ENCODE results near the gene ZG16. TPM values are rescaled to one million over a fixed set of nuclear protein-coding genes. Genes with fewer than 3 reads are reported as not detected.
A peak's percentile ranks its signal among the peaks of the same experiment; 100 is the strongest.

The ZG16 gene
- polyA plus RNA-seq, 1 donor (not counting 4 experiments of a cell fraction or from before 2014, with no cell fraction given), result not detected

GRCh38 chr16:29805232-29806098 is 27.4 kb downstream of the ZG16 start:
- dilution Hi-C loops (cut with MboI; ENCODE audit: extremely low pct_ligation_motif_present, low sequenced_read_pairs), result no loop called here
- H3K4me2 ChIP-seq (ENCODE audit: control insufficient read depth, extremely low read depth, insufficient read depth, low read depth, low read length), result peak overlapping the region; percentile 92
- no peak for FAIRE-seq

GRCh38 chr16:29806099-29806579 is 28.1 kb downstream of the ZG16 start, which contains the start of gene MAZ:
Gene MAZ (plus strand): TSS chr16:29806529. CDS start chr16:29806702, 173 bp downstream.
- H3K36me3 ChIP-seq (ENCODE audit: control insufficient read depth in 2 of 2, extremely low read depth in 1 of 2, insufficient read depth in 2 of 2, low read length in 2 of 2), result peaks cover 9 to 13% of the 10 kb centered on the region in 2 experiments
- H2AFZ ChIP-seq (ENCODE audit: control insufficient read depth, low read length), result peak within 1 kb of the TSS; percentile 63
- FAIRE-seq, result no peak
- TF ChIP-seq CTCF (optimal IDR thresholded peaks at IDR 0.05 in 1 of 3, IDR thresholded peaks at IDR 0.05 in 1 of 3, conservative IDR thresholded peaks at IDR 0.05 in 1 of 3; ENCODE audit: extremely low read depth in 1 of 3, insufficient read depth in 2 of 3, low read length in 3 of 3) (no peak), EZH2 (IDR thresholded peaks at IDR 0.05; ENCODE audit: low read length) (no peak)
- no peak for DNase-seq (ENCODE audit: low read depth, low spot score)
- H3K9me3 ChIP-seq (ENCODE audit: control insufficient read depth, low read depth, low read length), result no peaks in the 10 kb centered on the region
- peaks cover 31% of the 10 kb centered on the region for H3K4me1 ChIP-seq (ENCODE audit: control insufficient read depth, extremely low read depth, insufficient read depth, low read length)
- H3K27me3 ChIP-seq (ENCODE audit: control insufficient read depth, extremely low read depth, insufficient read depth, low read length), result no peaks in the 10 kb centered on the region
- peak within 1 kb of the TSS; percentile 94 for H3K4me2 ChIP-seq (ENCODE audit: control insufficient read depth, extremely low read depth, insufficient read depth, low read depth, low read length)
- dilution Hi-C loops (cut with MboI; ENCODE audit: extremely low pct_ligation_motif_present, low sequenced_read_pairs), result no loop called here
- peak within 1 kb of the TSS; percentile 56 to 83 (median 77) for H3K4me3 ChIP-seq (ENCODE audit: control insufficient read depth in 2 of 3, extremely low read depth in 1 of 3, insufficient read depth in 2 of 3, low read depth in 1 of 3, low read length in 3 of 3)
- peak within 1 kb of the TSS; percentile 85 for H3K27ac ChIP-seq (ENCODE audit: control insufficient read depth, insufficient read depth, low read length)
- peak within 1 kb of the TSS; percentile 78 for H3K9ac ChIP-seq (ENCODE audit: control insufficient read depth, extremely low read depth, insufficient read depth, low read length)
- peaks cover 22% of the 10 kb centered on the region for H3K79me2 ChIP-seq (ENCODE audit: control insufficient read depth, insufficient read depth, low read length)
- no peaks in the 10 kb centered on the region for H4K20me1 ChIP-seq (ENCODE audit: control insufficient read depth, extremely low read depth, insufficient read depth, low read length)
- H3K9me1 ChIP-seq (ENCODE audit: control insufficient read depth, extremely low read depth, insufficient read depth, low read length), result peaks cover 2% of the 10 kb centered on the region

More at GRCh38 chr16:29805232-29806098, 27.4 kb downstream of the ZG16 start:
- Histone ChIP-seq H3K9ac (ENCODE audit: control insufficient read depth, extremely low read depth, insufficient read depth, low read length) (peak overlapping the region; percentile 93), H3K9me3 (ENCODE audit: control insufficient read depth, low read depth, low read length) (no peaks in the 10 kb centered on the region), H3K36me3 (ENCODE audit: control insufficient read depth in 2 of 2, extremely low read depth in 1 of 2, insufficient read depth in 2 of 2, low read length in 2 of 2) (peaks cover 12 to 19% of the 10 kb centered on the region in 2 experiments), H3K27ac (ENCODE audit: control insufficient read depth, insufficient read depth, low read length) (peak overlapping the region; percentile 85), H3K79me2 (ENCODE audit: control insufficient read depth, insufficient read depth, low read length) (peaks cover 22% of the 10 kb centered on the region), H2AFZ (ENCODE audit: control insufficient read depth, low read length) (peak overlapping the region; percentile 81), H3K4me1 (ENCODE audit: control insufficient read depth, extremely low read depth, insufficient read depth, low read length) (peaks cover 24% of the 10 kb centered on the region), H3K27me3 (ENCODE audit: control insufficient read depth, extremely low read depth, insufficient read depth, low read length) (no peaks in the 10 kb centered on the region), H4K20me1 (ENCODE audit: control insufficient read depth, extremely low read depth, insufficient read depth, low read length) (no peaks in the 10 kb centered on the region), H3K4me3 (ENCODE audit: control insufficient read depth in 2 of 3, extremely low read depth in 1 of 3, insufficient read depth in 2 of 3, low read depth in 1 of 3, low read length in 3 of 3) (peak overlapping the region; percentile 56 to 81 (median 72)), H3K9me1 (ENCODE audit: control insufficient read depth, extremely low read depth, insufficient read depth, low read length) (no peaks in the 10 kb centered on the region)
- DNase-seq (ENCODE audit: low read depth, low spot score), result no peak
- TF ChIP-seq EZH2 (IDR thresholded peaks at IDR 0.05; ENCODE audit: low read length) (no peak), CTCF (optimal IDR thresholded peaks at IDR 0.05 in 1 of 3, IDR thresholded peaks at IDR 0.05 in 1 of 3, conservative IDR thresholded peaks at IDR 0.05 in 1 of 3; ENCODE audit: extremely low read depth in 1 of 3, insufficient read depth in 2 of 3, low read length in 3 of 3) (peak in 1 of 3 experiments; percentile 0)
